ENCODE measurements around the gene GALNT14. TPM values are rescaled to one million over a fixed set of nuclear protein-coding genes. Genes with fewer than 3 reads are reported as not detected.

Gene GALNT14
- total RNA-seq, 1 donor from 2014 or later = 2.1 TPM

DNA sequence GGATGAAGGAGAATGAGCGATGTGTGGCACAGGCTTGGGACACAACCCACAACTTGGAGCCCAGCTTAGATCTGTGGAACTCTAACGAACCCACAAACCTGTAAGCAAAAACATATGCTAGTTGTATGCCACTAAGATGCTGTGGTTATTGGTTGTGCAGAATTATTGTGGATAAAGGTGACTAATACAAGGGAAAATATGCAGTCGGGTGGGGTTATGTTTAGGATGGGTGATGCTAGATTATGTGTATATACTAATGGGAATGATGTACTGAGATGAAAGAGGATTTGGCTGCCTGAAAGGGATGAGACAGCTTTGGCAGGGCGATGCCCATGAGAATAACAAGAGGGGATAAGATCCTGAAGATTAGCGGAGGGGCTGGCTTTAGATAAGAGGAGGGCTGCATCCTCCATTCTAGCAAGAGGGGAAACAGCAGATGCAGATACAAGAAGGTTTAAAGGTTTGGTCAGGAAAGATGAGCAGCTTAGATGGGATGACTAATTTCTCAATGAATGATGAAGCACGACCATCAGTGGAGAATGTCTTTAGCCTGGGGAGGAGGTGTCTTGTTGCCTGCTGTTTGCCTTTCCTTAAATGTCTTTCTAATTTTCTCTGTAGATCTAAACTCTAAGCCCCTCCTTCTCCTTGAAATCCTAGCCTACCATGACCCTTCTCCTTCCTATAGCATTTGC, 49.6 kb downstream of the GALNT14 start:
- TF ChIP-seq, protein P1, sequence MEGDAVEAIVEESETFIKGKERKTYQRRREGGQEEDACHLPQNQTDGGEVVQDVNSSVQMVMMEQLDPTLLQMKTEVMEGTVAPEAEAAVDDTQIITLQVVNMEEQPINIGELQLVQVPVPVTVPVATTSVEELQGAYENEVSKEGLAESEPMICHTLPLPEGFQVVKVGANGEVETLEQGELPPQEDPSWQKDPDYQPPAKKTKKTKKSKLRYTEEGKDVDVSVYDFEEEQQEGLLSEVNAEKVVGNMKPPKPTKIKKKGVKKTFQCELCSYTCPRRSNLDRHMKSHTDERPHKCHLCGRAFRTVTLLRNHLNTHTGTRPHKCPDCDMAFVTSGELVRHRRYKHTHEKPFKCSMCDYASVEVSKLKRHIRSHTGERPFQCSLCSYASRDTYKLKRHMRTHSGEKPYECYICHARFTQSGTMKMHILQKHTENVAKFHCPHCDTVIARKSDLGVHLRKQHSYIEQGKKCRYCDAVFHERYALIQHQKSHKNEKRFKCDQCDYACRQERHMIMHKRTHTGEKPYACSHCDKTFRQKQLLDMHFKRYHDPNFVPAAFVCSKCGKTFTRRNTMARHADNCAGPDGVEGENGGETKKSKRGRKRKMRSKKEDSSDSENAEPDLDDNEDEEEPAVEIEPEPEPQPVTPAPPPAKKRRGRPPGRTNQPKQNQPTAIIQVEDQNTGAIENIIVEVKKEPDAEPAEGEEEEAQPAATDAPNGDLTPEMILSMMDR (IDR thresholded peaks at IDR 0.05; ENCODE audit: insufficient read depth, low read depth, low read length) = no peak
- no peak for TF ChIP-seq EZH2 (IDR thresholded peaks at IDR 0.05; ENCODE audit: insufficient read depth, low read length)
- Histone ChIP-seq H3K9me3 (ENCODE audit: insufficient read depth, low read depth, low read length) (peaks cover under 1% of the 10 kb centered on the region), H4K20me1 (ENCODE audit: insufficient read depth, low read length) (no peaks in the 10 kb centered on the region), H3K27me3 (ENCODE audit: insufficient read depth, low read length) (no peaks in the 10 kb centered on the region), H3K4me3 (ENCODE audit: insufficient read depth, low read depth, low read length) (no peak overlapping the region), H3K79me2 (ENCODE audit: insufficient read depth, low read length) (no peaks in the 10 kb centered on the region), H3K4me2 (ENCODE audit: low read length) (no peak overlapping the region), H3K36me3 (ENCODE audit: insufficient read depth, low read length) (no peaks in the 10 kb centered on the region), H3K4me1 (ENCODE audit: insufficient read depth, low read length) (no peaks in the 10 kb centered on the region), H3K27ac (ENCODE audit: low read depth, low read length) (no peak overlapping the region), H2AFZ (ENCODE audit: low read depth, low read length) (no peak overlapping the region), H3K9ac (ENCODE audit: low read length) (no peak overlapping the region)
- FAIRE-seq (no peak), DNase-seq (ENCODE audit: low read depth) (no peak)
- Mint-ChIP-seq H3K4me3 (ENCODE audit: unreplicated experiment) (no peak overlapping the region), H3K36me3 (ENCODE audit: low read depth, unreplicated experiment) (peaks cover 2% of the 10 kb centered on the region), H3K9me3 (ENCODE audit: unreplicated experiment) (peaks cover 10% of the 10 kb centered on the region), H3K27ac (ENCODE audit: unreplicated experiment) (no peak overlapping the region), H3K27me3 (ENCODE audit: low read depth, unreplicated experiment) (peaks cover 18% of the 10 kb centered on the region), H3K4me1 (ENCODE audit: low read depth, unreplicated experiment) (no peaks in the 10 kb centered on the region)

DNA sequence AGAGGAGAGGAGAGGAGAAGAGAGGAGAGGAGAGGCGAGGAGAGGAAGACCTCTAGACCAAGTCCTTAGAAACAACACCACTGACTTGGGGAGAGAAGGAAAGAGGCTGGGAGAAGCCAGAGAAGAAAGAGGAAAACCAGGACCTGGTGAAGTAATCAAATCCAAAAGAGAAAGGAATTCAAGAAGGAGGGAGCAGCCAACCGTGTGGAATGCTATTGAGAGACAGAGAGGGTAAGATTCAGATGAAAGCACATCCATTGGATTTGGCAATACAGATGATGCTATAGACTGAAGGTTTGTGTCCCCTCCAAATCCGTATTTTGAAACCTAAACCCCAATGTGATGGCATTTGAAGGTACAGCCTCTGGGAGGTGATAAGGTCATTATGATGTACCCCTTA, 50.7 kb downstream of the GALNT14 start:
- Mint-ChIP-seq H3K27ac (ENCODE audit: unreplicated experiment) (no peak overlapping the region), H3K27me3 (ENCODE audit: low read depth, unreplicated experiment) (peaks cover 22% of the 10 kb centered on the region), H3K9me3 (ENCODE audit: unreplicated experiment) (peaks cover 8% of the 10 kb centered on the region), H3K4me1 (ENCODE audit: low read depth, unreplicated experiment) (no peaks in the 10 kb centered on the region), H3K36me3 (ENCODE audit: low read depth, unreplicated experiment) (peaks cover 2% of the 10 kb centered on the region), H3K4me3 (ENCODE audit: unreplicated experiment) (no peak overlapping the region)
- Histone ChIP-seq H3K9me3 (ENCODE audit: insufficient read depth, low read depth, low read length) (peaks cover 3% of the 10 kb centered on the region), H2AFZ (ENCODE audit: low read depth, low read length) (no peak overlapping the region), H3K4me3 (ENCODE audit: insufficient read depth, low read depth, low read length) (no peak overlapping the region), H3K4me1 (ENCODE audit: insufficient read depth, low read length) (no peaks in the 10 kb centered on the region), H3K27me3 (ENCODE audit: insufficient read depth, low read length) (no peaks in the 10 kb centered on the region), H4K20me1 (ENCODE audit: insufficient read depth, low read length) (no peaks in the 10 kb centered on the region), H3K27ac (ENCODE audit: low read depth, low read length) (no peak overlapping the region), H3K36me3 (ENCODE audit: insufficient read depth, low read length) (no peaks in the 10 kb centered on the region), H3K9ac (ENCODE audit: low read length) (no peak overlapping the region), H3K4me2 (ENCODE audit: low read length) (no peak overlapping the region), H3K79me2 (ENCODE audit: insufficient read depth, low read length) (no peaks in the 10 kb centered on the region)
- FAIRE-seq = no peak
- DNase-seq (ENCODE audit: low read depth) = no peak
- TF ChIP-seq, protein P1 (IDR thresholded peaks at IDR 0.05; ENCODE audit: insufficient read depth, low read depth, low read length) = no peak
- TF ChIP-seq EZH2 (IDR thresholded peaks at IDR 0.05; ENCODE audit: insufficient read depth, low read length) = no peak

DNA sequence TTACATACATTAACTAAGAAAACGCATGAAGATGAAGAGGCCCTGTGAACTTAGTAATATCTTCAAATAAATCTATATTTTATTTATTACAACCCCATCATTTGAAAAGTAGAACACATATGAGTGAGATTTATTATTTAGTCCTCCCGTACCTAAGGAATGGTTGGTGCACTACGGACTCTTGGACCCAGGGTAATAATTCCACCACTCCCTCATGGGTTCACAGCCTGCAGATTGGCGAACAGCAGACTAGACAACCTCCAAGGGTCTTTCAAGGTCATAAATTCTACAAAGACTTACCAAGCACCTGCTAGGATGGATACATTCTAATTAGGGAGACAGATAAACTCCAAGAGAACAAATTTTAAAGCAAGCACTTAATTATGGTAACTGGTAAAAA, 51.6 kb downstream of the GALNT14 start:
- no peak for TF ChIP-seq EZH2 (IDR thresholded peaks at IDR 0.05; ENCODE audit: insufficient read depth, low read length)
- TF ChIP-seq, protein P1 (IDR thresholded peaks at IDR 0.05; ENCODE audit: insufficient read depth, low read depth, low read length) = no peak
- Mint-ChIP-seq H3K4me1 (ENCODE audit: low read depth, unreplicated experiment) (no peaks in the 10 kb centered on the region), H3K27ac (ENCODE audit: unreplicated experiment) (no peak overlapping the region), H3K9me3 (ENCODE audit: unreplicated experiment) (peaks cover 8% of the 10 kb centered on the region), H3K36me3 (ENCODE audit: low read depth, unreplicated experiment) (no peaks in the 10 kb centered on the region), H3K27me3 (ENCODE audit: low read depth, unreplicated experiment) (peaks cover 24% of the 10 kb centered on the region), H3K4me3 (ENCODE audit: unreplicated experiment) (no peak overlapping the region)
- H3K9ac ChIP-seq (ENCODE audit: low read length) = no peak overlapping the region
- no peak overlapping the region for H3K4me3 ChIP-seq (ENCODE audit: insufficient read depth, low read depth, low read length)
- no peak overlapping the region for H3K4me2 ChIP-seq (ENCODE audit: low read length)
- FAIRE-seq (no peak), DNase-seq (ENCODE audit: low read depth) (no peak)
- no peaks in the 10 kb centered on the region for H4K20me1 ChIP-seq (ENCODE audit: insufficient read depth, low read length)
- H3K9me3 ChIP-seq (ENCODE audit: insufficient read depth, low read depth, low read length) = peaks cover 3% of the 10 kb centered on the region
- H3K79me2 ChIP-seq (ENCODE audit: insufficient read depth, low read length) = no peaks in the 10 kb centered on the region
- no peak overlapping the region for H2AFZ ChIP-seq (ENCODE audit: low read depth, low read length)
- no peaks in the 10 kb centered on the region for H3K36me3 ChIP-seq (ENCODE audit: insufficient read depth, low read length)
- H3K4me1 ChIP-seq (ENCODE audit: insufficient read depth, low read length) = no peaks in the 10 kb centered on the region
- no peaks in the 10 kb centered on the region for H3K27me3 ChIP-seq (ENCODE audit: insufficient read depth, low read length)
- no peak overlapping the region for H3K27ac ChIP-seq (ENCODE audit: low read depth, low read length)
